Cardiac septum (tissue), 1 donor: ENCODE results near the gene VWA3B. TPM values are rescaled to one million over a fixed set of nuclear protein-coding genes. Genes with fewer than 3 reads are reported as not detected.
"Not testable (repeated sequence)": the region's sequence is repeated elsewhere in the genome, so short reads cannot be mapped to it uniquely, and the experiment has no call there.

ENCODE experiments used
- DNase-seq: peaks from one replicate; pipeline ENCODE4 v3.0.0-alpha.2; 2020; ENCODE audit warnings: low spot score
- intact Hi-C: fragments of 100-400 bp; cut with DNase I; formaldehyde crosslinking; loops from one replicate; pipeline ENCODE4 v1.14.0; 2022
- total RNA-seq: library from RNA; stranded (reverse); fragmentation: NEBNext Ultra II Directional; extraction: Animal tissue kit (Norgen Biotek cat#: 25700); gene quantifications from one replicate; pipeline ENCODE4 v1.2.1, GENCODE V29; 2021
- donor health status: DM: no; HTN: no; CAD: no.

VWA3B gene
- total RNA-seq, 1 donor from 2014 or later, result 0.51 TPM

DNA sequence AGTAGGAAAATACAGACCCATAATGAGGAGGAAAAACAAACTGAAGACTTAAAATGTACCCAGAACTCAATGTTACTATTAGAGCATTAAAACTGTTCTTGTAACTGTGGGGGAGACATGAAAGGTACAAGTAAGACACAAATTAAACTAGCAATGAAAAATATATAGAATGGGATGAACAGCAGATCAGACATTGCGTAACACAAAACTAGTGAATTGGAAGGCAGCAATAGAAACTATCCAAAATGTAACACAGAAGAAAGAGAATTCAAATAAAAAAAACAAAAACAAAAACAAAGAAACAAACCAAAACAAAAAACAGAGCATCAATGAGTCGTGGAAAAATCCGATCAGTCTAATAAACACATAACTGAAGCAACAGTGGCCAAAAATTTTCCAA, 132.2 kb downstream of the VWA3B start:
- no peak for DNase-seq
- intact Hi-C loops, result no loop called here

GRCh38 chr2:98233941-98234340, 147.0 kb downstream of the VWA3B start:
- intact Hi-C loops, result no loop called here
- DNase-seq, result no peak

DNA sequence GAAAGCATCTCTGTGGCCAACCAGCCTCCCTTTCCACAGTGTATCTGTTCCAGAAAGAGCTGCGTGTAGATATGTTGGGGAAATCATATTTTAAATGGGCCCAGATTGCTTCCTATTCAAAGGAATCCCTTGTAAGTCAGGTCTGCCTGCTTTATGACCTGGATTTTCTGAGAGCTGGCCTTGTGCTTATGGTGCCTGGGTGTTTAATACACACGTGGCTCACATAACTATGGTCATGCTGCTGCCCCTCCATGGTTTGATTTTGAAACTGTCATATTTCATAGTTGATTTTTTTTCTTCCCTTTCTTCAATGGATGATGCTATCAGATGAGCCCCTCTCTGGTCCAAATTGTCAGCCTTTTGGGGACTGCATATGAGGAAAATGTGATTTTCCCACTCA, 147.8 kb downstream of the VWA3B start:
- intact Hi-C loops, result no loop called here
- DNase-seq, result no peak

- intact Hi-C loops, result no loop called here
- no peak for DNase-seq
Observed at GRCh38 chr2:98236935-98237334, 150.0 kb downstream of the VWA3B start.

DNA sequence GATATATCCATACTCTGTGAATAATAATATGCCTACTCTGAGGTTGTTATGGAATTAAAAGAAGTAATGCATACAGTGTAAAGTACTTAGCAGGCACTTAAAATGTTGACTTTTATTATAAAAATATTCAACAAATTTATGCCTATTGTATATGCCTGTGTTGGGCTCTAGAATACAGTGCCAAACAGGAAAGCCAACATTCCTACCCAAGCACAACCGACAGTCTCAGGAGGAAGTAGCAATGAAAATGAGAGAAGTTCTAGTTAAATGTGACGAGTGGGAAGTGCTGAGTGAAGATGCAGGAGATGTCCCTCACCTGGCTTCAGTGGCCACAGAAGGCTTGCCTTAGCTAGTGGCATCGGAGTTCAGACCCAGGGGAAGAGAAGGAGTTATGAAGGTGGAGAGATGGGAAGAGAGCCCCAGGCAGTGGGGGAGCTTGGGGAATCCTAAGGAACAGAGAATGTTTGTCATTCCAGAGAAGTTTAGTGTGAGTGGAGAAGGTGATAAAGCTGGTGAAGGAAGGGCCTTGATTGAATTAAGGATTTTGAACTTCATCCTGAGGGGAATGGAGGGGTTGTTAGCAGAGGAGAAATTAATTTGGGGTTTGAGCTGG, 153.9 kb downstream of the VWA3B start:
- DNase-seq, result no peak
- intact Hi-C loops, result no loop called here

DNA sequence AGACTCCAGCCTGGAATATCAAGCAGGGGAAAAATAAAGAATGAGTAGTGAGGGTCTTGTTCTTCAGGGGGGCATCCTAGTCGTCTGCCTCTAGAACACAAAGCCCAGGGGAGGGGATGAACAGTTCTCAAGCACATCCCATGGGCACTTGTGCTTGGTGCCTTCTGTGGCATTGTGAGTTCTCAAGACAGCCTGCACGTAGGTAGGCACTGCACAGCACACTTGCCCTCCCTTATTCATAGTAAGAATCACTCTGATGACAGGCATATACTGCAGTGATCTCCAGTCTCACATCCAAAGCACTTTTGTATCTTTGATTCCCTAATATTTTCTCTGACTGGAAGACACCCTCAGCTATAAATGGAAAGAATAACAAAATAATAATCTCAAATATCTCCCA, 154.6 kb downstream of the VWA3B start:
- intact Hi-C loops, result no loop called here
- no peak for DNase-seq

DNA sequence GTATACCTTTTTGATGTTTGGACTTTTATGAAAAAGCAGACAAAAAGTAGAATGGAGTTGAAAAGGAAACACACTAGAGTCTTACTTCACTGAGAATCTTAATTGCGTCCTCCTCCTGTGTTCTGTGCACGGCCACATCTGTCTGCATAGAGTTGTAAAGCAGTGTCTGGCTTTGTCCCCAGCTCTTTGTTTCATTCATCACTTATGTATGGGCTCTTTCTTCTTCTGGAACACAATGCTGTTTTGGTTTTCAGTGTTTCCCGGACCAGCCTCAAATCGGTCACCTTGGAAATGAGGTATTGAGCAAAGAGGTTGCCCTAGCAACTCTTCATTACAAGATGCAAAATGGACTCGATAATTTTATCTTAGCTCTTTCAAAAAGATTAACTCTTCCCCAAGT, 155.0 kb downstream of the VWA3B start:
- no peak for DNase-seq
- intact Hi-C loops, result no loop called here

DNA sequence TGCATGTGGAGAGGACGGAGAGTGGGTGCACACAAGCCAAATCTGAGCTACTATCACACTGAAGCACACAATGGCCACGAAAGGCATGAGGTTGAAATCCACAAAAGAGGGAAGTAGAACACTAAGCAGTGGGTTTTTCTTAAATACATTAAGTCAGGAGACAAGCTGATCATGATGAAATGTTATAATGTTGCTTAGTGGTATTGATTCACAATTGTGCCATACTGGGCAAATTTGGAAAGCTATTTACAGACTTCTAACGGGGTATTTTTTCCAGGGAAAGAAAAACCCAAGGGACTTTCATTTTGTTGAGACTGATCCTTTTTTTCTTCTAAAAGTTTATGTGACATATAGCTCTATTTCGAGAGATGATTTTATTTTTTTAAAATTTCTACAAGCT, 158.5 kb downstream of the VWA3B start:
- no peak for DNase-seq
- intact Hi-C loops, result no loop called here

GRCh38 chr2:98247383-98247782, 160.4 kb downstream of the VWA3B start:
- intact Hi-C loops, result no loop called here
- no peak for DNase-seq

- intact Hi-C loops, result no loop called here
- no peak for DNase-seq
Observed at GRCh38 chr2:98252038-98252773, 165.2 kb downstream of the VWA3B start.

DNA sequence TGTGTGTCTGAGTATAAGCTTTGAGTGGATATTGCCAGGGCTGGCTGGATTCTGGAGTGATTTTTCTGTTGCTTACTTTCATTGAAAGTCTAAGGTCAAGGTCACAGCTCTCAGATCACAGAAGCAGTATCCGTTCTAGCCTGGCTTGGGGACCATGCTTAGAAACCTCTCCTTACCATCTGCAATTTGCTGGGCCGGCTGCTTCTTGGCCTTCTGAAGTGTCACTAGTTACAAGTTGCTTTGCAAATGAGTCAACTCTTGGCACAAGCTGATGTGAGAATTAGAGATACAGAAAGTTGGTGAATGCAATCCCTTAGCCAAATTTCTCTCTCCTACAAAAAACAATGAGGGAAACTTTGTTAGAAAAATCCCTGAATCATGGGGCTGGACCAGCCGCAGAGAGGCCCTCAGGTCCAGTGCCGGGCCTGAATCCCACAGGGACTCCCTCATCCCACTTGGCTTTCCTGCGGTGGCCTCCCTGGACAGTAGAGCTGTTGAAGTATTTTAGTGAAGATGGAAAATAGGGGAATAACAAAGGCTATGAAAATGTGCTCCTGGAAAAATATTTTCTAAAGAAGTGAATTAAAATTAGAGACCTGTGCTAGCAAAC, 166.6 kb downstream of the VWA3B start:
- no peak for DNase-seq
- intact Hi-C loops, result no loop called here

- DNase-seq, result no peak
- intact Hi-C loops, result no loop called here
Observed at GRCh38 chr2:98254504-98255059, 167.6 kb downstream of the VWA3B start.

DNA sequence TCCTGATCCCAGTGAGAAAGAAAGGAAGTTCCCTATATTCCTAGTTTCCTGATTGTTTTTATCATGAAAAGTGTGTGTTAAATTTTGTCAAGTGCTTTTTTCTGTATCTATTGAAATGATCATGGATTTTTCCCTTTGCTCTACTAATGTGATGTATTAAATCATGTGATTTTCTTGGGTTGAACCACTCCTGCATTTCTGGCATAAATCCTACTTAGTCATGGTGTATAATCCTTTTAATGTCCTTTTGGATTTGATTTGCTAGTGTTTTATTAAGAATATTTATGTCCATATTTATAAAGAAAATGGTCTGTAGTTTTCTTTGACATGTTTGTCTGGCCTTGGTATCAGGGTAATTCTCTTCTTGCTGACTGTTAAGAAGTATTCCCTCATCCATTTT, 171.9 kb downstream of the VWA3B start:
- DNase-seq, result no peak
- intact Hi-C loops, result no loop called here

DNA sequence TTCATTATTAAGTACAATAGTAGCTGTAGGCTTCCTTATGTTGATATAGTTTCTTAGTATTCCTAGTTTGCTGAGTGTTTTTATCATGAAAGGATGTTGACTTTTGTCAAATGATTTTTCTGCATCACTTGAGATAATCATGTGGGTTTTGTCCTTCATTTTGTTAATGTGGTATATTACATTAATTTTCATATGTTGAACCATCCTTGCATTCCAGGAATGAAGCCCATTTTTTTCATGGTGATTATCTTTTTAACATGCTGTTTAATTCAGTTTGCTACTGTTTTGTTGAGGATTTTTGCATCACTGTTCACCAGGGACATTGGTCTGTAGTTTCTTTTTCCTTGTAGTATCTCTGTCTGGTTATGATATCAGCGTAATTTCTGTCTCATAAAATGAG, 176.4 kb downstream of the VWA3B start:
- intact Hi-C loops, result no loop called here
- DNase-seq, result no peak

DNA sequence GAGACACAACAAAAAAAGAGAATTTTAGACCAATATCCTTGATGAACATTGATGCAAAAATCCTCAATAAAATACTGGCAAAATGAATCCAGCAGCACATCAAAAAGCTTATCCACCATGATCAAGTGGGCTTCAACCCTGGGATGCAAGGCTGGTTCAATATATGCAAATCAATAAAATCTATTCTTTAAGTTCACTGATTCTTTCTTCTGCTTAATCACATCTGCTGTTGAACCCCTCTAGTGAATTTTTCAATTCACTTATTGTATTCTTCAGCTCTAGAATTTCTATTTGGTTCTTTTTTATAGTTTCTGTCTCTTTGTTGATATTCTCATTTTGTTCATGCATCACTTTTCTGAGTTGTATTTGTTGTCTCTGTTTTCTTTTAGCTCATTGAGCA, 181.3 kb downstream of the VWA3B start:
- intact Hi-C loops, result loop anchor here (2.0 kb wide), 1 partner anchor 461 kb away; no protein-coding TSS in a partner anchor
- not testable (repeated sequence) for DNase-seq

GRCh38 chr2:98269274-98269673, 182.3 kb downstream of the VWA3B start:
- no peak for DNase-seq
- intact Hi-C loops, result loop anchor here (2.0 kb wide), 1 partner anchor 462 kb away; no protein-coding TSS in a partner anchor

GRCh38 chr2:98269830-98270229, 182.9 kb downstream of the VWA3B start:
- intact Hi-C loops, result loop anchor here (2.0 kb wide), 1 partner anchor 463 kb away; no protein-coding TSS in a partner anchor

GRCh38 chr2:98277162-98277859, 190.3 kb downstream of the VWA3B start:
- intact Hi-C loops, result no loop called here
- DNase-seq, result no peak

More at GRCh38 chr2:98269830-98270229, 182.9 kb downstream of the VWA3B start:
- no peak for DNase-seq

DNA sequence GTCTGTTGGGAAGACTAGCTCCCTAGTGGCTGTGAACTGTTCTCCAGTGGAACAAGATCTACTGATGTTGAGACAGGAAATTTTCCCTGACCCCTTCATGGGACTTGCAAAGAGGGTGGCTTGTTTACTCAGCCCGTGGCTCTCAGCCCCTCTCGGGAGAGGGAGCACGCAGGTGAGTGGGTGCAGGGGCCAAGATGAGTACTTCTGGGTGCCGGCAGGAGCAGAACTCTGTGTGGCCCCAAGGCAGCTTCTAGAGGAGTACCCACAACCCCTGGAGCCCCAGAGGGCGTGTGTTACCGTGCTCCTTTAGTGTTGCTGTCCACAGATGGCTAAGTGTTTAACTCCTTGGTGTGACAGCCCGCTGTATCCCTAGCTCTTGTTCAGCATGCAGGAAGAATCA, 191.1 kb downstream of the VWA3B start:
- no peak for DNase-seq
- intact Hi-C loops, result no loop called here
